ENCODE results near the gene RARA.

RARA gene

DNA sequence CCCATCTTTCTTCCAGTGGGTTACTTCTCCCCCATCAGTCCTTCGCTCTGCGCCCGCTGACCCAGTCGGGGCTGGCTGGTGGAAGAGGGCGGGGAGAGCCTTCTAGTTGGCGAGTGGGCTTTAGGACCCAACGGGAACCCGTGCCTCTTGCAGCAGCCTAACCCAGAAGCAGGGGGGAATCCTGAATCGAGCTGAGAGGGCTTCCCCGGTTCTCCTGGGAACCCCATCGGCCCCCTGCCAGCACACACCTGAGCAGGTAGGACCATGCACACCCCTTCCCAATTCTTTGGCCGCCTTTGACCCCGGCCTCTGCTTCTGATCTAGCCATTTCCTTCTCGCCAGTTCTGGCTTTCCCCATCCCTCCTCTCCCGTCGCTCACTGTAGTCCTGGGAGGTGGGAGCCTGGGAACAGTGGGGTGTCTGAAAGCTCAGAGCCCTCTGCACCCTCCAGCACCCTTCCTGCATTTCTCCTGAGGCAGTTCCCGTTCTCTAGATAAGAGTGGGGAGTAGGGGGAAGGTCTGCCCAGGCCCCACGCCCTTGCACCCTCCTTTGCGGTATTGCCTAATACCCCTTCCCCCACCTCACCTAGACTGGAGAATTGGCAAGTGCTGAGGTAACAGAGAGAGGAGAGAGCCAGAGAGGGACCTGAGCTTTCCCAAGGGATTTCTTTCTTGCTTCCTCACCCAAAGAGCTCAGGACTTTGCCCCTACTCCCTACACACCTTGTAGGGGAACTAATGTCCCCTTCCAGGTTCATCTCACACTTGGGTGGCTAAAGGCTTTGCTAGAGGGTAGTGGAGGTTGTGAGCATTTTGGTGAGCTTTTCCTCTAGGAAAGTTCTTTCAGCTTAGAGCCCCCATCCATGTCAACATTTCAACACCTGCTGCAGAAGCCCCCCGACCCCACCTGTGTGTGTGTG, at the start of gene RARA:
Gene RARA, plus strand, starts transcription at position 150 of the 918 bp plus-strand sequence. CDS start 22,039 bp downstream, outside the sequence.
- no peak for DNase-seq

DNA sequence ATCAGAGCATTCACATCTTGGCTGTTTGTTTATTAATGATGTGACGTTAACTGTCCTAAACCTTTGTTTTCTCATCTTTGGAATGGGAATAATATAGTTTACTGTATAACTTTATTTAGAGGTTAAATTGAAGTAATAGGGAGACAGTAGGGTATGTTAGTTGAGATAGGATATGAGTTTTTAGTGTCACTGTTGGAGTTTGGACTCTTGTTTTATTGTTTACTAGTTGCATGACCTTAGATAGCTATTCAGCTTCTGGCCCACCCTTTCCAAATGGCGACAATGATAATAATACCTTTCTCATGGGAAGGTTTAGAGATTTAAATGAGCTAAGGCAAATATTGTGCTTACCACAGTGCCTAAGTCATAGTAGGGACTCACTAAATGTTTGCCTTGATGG, 49.5 kb upstream of the RARA start:
- no peak for DNase-seq

DNA sequence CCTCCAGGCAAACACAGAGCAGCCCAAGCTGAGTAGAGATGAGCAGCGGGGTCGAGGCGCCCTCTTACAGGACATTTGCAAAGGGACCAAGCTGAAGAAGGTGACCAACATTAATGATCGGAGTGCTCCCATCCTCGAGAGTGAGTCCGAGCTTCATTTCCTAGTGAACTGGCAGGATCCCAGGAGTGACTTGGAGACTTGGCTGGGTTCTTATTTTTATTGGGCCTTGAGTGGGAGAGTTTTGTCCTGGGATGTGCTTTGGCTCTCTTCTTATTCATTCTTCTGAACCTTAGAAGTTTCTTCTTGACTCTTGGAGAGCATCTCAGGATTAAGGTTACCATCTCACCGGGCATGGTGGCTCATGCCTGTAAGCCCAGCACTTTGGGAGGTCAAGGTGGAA, 48.5 kb upstream of the RARA start:
- DNase-seq: no peak

DNA sequence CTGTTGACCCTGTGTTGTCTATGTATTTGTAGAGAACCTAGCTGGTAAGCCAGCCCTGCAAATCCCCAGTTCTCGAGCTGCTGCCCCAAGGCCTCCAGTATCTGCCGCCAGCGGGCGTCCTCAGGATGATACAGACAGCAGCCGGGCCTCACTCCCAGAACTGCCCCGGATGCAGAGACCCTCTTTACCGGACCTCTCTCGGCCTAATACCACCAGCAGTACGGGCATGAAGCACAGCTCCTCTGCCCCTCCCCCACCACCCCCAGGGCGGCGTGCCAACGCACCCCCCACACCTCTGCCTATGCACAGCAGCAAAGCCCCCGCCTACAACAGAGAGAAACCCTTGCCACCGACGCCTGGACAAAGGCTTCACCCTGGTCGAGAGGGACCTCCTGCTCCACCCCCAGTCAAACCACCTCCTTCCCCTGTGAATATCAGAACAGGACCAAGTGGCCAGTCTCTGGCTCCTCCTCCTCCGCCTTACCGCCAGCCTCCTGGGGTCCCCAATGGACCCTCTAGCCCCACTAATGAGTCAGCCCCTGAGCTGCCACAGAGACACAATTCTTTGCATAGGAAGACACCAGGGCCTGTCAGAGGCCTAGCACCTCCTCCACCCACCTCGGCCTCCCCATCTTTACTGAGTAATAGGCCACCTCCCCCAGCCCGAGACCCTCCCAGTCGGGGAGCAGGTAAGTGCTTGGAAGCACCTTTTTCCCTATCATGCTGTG, 44.4 kb upstream of the RARA start:
- DNase-seq: no peak

DNA sequence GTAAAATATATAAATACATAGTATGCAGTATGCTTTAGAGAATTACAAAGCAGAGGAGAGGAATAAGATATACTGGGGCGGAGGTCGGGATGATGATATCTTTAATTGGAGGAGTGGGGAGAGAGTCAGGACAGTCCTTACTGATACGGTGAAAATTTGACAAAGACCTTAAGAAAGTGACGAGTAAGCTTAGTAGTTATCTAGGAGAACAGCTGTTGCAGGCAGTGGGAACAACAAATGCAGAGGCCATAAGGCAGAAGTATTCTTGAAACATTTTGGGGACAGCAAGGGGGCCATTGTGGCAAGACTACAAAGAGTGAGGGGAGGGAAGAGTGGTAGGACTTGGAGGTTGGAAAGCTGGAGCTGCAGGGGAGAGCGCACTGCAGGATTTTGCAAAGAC, 43.6 kb upstream of the RARA start:
- no peak for DNase-seq

DNA sequence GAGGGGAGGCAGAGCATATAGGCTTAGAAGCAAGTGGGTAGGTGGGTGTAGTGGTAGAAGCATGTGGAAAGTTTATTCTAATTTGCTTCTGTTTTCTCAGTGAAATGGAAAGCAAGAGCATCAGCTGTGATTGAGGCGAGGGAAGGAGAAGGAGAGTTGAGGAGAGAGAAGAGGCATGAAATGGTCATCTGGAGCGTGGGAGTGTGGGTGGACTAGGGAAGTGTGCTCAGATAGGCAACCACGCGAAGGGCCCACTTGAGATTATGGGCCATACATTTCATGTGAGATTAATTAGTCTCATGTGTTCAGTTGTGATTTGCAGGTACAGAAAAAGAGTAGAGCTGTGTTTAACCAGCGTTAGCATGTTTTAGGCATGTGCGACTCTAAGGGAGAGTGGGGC, 42.1 kb upstream of the RARA start:
- no peak for DNase-seq

GRCh38 chr17:40268141-40268712, 40.8 kb upstream of the RARA start:
- DNase-seq: no peak

DNA sequence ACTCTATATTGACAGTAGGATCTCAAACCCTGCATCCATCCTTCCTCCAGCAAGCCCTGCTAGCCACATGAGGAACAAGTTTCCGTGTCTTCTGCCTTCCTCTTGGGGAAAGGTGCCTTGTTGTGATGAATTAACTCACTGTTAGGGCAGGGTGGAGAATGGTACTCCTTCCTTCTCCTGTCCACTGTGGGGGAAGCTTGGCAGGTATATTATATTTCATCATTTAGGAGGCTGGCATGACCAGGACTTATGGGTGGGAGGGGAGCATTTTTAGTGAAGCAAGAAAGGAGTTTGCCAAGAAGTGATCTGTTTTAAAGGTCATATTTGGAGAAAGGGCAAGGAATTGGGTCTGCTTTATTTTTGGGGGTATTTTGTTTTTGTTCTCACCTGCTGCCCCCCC, 30.6 kb upstream of the RARA start:
- no peak for DNase-seq

DNA sequence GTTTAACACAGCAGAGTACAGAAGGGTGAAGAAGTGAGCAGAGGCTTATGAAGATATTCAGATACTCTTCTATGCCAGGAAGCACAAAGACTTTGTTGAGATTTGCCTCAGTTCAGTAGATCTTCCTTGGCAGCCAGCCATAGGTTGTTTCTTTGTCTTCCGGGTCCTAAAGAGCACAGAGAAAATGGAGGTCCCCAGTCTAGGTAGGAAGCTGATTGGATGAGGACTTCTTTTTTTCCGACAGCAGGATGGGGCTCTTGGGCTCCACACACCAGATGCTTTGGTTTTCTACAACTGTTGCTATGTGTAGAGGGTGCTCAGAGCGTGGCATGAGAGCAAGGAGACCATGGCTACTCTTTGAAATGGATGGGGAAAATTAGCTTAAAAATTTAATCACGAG, 29.6 kb upstream of the RARA start:
- no peak for DNase-seq

DNA sequence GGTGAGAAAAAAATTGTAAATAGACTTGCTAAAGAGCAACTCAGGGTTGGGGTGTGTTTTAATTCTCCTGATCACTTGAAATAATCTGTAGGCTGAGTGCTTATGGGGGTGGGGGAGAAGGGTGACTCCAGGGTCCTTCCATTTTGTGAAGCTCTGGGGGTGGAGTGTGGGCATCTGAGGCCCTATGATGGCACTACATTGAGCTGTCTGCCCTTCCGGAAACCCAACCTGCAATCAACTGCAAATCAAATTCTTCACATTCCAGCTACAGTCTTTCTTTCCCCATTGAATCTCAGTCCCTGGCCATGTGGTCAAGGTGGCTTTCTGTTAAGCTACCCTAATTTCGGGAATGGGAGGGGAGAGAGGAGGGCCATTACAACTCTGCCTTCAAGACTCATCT, 27.3 kb upstream of the RARA start:
- no peak for DNase-seq

DNA sequence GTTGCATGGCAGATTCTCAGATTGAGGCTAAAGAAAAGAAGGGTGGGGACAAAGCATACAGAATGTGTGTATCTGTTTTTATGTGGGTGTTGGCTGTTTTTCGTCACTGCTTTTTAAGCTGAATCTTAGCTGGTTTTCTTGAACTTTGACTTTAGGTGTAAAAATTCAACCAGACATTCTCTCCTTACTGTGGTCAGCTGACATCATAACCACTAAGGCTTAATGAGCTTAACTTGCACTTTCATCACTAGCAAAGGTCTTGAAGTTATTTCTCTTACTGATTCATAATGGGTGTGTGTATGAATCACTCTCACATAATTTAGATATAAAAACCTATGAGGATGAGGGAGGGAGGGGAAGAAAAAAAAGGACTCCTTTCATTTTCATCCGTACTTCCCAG, 25.3 kb upstream of the RARA start:
- DNase-seq: no peak

- no peak for DNase-seq
Observed at GRCh38 chr17:40284085-40284713, 24.8 kb upstream of the RARA start.

DNA sequence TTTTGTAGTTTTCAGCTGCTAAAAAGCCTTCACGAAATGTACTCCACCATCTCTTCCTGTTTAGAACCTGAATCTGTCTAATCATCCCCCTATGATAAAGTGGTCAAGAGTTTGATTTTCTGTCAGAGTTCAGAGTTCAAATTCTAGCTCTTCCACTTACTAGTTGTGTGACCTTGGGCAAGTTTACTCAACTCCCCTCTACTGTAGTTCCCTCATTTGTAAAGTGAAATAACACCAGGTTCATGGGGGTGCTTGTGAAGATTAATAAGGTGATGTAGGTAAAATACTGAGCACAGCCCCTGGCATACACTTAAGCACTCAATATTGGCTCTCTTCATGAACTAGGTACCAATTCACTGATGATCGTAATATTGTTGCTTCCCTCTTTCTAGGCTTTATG, 22.5 kb upstream of the RARA start:
- no peak for DNase-seq

- no peak for DNase-seq
Observed at GRCh38 chr17:40287159-40287493, 21.9 kb upstream of the RARA start.

DNA sequence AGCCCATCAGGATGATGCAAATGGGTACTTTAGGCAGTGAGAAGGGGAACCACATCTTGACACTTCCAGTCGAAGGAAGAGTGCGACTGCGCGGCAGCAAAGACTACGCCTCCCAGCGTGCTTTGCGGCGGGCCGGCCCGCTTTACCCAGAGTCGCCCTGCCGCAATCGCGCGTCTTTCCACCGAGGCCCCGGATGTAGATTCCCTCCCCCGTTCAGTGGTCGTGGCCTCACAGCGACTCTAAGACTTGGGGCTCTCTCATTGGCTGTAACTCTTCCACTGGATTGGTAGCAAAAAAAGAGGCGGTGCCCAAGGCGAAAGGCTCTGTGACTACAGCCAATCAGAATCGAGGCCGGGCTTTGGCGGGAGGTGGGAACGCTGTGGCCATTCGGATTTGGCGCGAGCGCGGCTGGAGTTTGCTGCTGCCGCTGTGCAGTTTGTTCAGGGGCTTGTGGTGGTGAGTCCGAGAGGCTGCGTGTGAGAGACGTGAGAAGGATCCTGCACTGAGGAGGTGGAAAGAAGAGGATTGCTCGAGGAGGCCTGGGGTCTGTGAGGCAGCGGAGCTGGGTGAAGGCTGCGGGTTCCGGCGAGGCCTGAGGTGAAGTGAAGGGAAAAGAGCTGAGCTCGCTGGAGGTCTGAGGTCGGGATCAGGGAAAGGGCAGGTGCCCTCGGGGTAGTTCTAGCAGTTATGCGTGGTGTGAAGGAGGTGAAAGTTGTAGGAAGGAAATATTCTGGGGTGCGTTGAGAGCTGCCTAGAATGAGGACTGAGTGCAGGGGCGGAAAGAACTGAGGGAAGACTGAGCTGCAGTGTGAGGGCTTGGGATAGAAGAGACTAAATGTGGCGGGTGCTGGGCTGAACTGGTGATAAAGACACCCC, 21.2 kb upstream of the RARA start, which contains the start of gene CDC6:
Gene CDC6, plus strand, starts transcription at position 386 of the 876 bp plus-strand sequence. CDS start 1,542 bp downstream, outside the sequence.
- peak; percentile 98 for DNase-seq

DNA sequence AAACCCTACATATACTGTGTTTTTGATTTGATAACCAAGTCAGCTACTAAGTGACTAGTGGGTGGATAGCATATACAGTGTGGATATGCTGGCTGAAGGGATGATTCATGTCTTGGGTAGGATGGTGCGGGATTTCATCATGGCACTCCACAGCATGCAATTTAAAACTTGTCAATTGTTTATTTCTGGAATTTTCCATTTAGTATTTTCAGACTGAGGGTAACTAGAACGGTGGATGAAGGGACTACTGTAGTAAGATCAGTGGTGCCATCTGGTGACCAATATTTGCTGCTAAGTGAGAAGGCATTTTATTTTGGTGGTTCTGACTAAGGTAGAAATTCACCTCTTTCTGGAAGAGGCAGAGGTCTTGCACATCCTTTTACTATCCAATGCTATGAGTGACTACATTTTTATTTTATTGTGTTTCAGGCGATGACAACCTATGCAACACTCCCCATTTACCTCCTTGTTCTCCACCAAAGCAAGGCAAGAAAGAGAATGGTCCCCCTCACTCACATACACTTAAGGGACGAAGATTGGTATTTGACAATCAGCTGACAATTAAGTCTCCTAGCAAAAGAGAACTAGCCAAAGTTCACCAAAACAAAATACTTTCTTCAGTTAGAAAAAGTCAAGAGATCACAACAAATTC, 18.2 kb upstream of the RARA start:
- no peak for DNase-seq

- DNase-seq: no peak
Observed at GRCh38 chr17:40291281-40291664, 17.7 kb upstream of the RARA start.

GRCh38 chr17:40293363-40293762, 15.6 kb upstream of the RARA start:
- DNase-seq: no peak

- no peak for DNase-seq
Observed at GRCh38 chr17:40295488-40296436, 13.2 kb upstream of the RARA start.

DNA sequence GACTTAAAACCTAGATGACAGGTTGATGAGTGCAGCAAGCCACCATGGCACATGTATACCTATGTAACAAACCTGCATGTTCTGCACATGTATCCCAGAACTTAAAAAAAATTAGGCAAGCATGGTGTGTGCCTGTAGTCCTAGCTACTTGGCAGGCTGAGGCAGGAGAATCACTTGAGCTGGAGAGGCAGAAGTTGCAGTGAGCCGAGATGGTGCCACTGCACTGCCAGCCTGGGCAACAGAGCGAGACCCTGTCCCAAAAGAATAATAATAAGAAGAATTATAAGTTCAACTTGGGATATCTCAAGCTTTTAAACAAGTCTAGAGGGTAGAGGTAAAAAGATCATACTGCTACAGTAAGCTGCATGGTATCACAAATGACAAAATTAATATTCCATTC, 11.5 kb upstream of the RARA start:
- no peak for DNase-seq

- no peak for DNase-seq
Observed at GRCh38 chr17:40298726-40299125, 10.3 kb upstream of the RARA start.
